Activated T-helper 1 cell treated with Interleukin-2 at 50 U/mL for 16 hours (primary cell): ENCODE measurements around the gene MUSTN1.

Experiments used
- DNase-seq: peaks from one replicate; pipeline ENCODE4 v3.0.0-alpha.2; 2020; ENCODE audit warnings: low read depth

MUSTN1 gene

GRCh38 chr3:52834871-52835501, at the start of gene MUSTN1:
Gene MUSTN1 (minus strand): TSS chr3:52835019. CDS start chr3:52834948, 71 bp downstream.
- DNase-seq = no peak

- no peak for DNase-seq
These were observed 47.6 kb upstream of the MUSTN1 start for GRCh38 chr3:52882377-52882776.

- no peak for DNase-seq
These were observed 47.1 kb upstream of the MUSTN1 start for GRCh38 chr3:52881871-52882270.

- DNase-seq = no peak
These were observed 45.7 kb upstream of the MUSTN1 start for GRCh38 chr3:52880474-52880873.

GRCh38 chr3:52880047-52880446, 45.2 kb upstream of the MUSTN1 start:
- no peak for DNase-seq

- DNase-seq = no peak
These were observed 44.8 kb upstream of the MUSTN1 start for GRCh38 chr3:52879581-52879980.

GRCh38 chr3:52879090-52879489, 44.3 kb upstream of the MUSTN1 start:
- DNase-seq = no peak

GRCh38 chr3:52877085-52877484, 42.3 kb upstream of the MUSTN1 start:
- DNase-seq = no peak

- DNase-seq = no peak
These were observed 40.2 kb upstream of the MUSTN1 start for GRCh38 chr3:52874864-52875587.

GRCh38 chr3:52874160-52874701, 39.4 kb upstream of the MUSTN1 start:
- no peak for DNase-seq

GRCh38 chr3:52873433-52874159, 38.8 kb upstream of the MUSTN1 start:
- DNase-seq = no peak

- DNase-seq = no peak
These were observed 37.4 kb upstream of the MUSTN1 start for GRCh38 chr3:52872245-52872644.

GRCh38 chr3:52871761-52872160, 36.9 kb upstream of the MUSTN1 start:
- no peak for DNase-seq

- no peak for DNase-seq
These were observed 35.7 kb upstream of the MUSTN1 start for GRCh38 chr3:52870471-52870870.

GRCh38 chr3:52866427-52866826, 31.6 kb upstream of the MUSTN1 start:
- no peak for DNase-seq

GRCh38 chr3:52865994-52866393, 31.2 kb upstream of the MUSTN1 start:
- no peak for DNase-seq

GRCh38 chr3:52860424-52860768, 25.6 kb upstream of the MUSTN1 start:
- DNase-seq = no peak

GRCh38 chr3:52859686-52860423, 25.0 kb upstream of the MUSTN1 start:
- no peak for DNase-seq

- no peak for DNase-seq
These were observed 23.0 kb upstream of the MUSTN1 start for GRCh38 chr3:52857864-52858263.

GRCh38 chr3:52857133-52857532, 22.3 kb upstream of the MUSTN1 start:
- no peak for DNase-seq

GRCh38 chr3:52856666-52857065, 21.8 kb upstream of the MUSTN1 start:
- no peak for DNase-seq

- DNase-seq = no peak
These were observed 19.2 kb upstream of the MUSTN1 start for GRCh38 chr3:52854013-52854412.
